H4 (cell line): ENCODE data around the gene CEP112. TPM values are rescaled to one million over a fixed set of nuclear protein-coding genes. Genes with fewer than 3 reads are reported as not detected.
A peak's percentile ranks its signal among the peaks of the same experiment; 100 is the strongest.

Experiments
- DNase-seq: peaks from one replicate; pipeline ENCODE4 v3.0.0-alpha.2; 2015; ENCODE audit warnings: low spot score
- total RNA-seq: library from RNA; depleted of rRNA; stranded (reverse); fragments of >200 nt; shearing (Covaris generic); gene quantifications from 2 replicates; pipeline ENCODE4 v1.2.3, GENCODE V29; 2014

CEP112 gene
- total RNA-seq, 1 experiment from 2014 or later, result 3.0 TPM

DNA sequence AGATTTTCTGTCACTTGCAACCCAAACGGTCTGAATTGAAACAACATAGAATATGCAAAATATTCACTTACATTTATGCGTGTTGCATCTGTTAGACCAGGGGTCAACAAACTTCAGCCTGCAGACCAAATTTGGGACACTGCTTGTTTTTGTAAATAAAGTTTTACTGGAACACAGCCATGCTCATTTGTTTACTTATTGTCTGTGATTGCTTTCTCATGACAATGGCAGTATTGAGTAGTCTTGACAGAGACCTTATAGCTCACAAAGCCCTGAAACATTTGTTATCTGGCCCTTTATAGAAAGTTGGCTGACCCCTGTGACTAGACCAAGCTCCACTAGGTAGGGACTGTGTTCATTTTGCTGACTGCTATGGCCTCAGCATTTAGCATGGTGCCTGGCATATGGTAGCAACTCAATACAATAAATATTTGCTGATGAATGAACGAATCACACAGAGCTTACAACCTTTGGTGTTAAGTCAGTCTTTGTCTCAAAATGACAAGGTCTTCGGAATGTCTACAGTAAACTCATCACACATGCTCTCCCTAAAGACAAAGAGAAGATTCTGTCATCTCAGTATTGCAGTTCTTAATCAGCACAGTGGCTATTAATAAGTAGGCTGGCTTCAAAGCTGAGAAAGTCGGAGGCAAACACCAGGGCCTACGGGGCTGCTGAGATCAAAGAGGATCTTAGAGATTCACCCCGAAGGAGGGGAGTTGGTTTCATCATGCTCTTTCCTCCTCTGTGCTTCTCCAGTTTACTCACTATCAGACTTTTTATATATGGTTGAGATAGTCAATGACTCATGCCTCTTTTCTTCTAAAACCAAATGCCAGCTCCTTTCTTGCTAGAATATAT lies 535.3 kb downstream of the CEP112 start:
- DNase-seq, result no peak

DNA sequence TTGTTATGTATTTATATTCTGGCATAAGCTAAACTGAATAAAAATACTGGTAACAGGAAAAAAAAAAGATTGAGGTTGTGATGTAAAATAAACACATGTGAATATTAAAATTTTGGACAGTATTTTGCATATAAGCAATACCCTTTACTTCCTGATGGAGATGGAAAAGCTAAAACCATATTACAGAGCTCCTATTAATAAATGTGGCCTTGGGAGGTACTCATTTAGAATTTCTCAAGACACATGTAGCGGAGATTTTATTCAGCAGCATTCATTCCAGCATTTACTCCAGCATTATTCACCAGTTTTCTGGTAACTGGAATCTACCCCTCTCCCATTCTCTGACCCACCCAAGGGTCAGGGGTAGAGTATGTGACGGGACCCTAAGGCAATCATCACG lies 536.2 kb downstream of the CEP112 start:
- no peak for DNase-seq

GRCh38 chr17:65644545-65644944 lies 547.4 kb downstream of the CEP112 start:
- DNase-seq, result no peak

DNA sequence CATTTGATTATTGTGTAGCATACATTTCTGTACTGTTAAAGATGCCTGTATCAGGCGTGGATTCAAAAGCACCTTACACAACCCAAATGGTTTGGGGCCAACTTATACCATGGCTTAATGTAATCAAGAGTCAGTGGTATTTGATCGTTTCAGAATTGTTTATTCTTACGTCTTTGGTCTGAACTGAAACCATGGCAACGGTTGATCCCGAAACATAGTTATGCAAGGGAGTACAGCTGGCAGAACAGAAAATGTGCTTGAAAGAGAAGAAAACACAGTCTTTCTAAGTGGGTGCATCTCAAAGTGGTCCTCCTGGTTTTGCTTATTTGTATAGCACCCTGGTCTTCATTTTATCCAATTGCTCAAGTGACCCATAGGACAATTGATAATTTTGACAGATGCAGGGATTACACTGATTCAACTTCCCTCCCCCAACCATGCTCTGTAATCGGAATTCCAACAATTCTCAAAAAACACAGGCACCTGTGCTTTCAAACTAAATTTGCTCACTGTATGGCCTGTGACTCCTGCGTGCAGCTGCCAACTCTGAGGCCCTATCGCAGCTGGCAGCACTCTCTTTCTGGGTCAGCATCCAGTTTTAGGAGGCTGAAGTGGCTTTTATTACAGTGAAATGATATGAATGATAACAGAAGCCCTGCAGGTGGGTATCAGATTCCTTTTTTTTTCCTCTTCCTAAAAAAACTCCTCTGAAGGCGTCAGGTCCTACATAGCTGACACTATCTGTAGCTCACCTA lies 553.5 kb downstream of the CEP112 start:
- DNase-seq, result peak; percentile 32

DNA sequence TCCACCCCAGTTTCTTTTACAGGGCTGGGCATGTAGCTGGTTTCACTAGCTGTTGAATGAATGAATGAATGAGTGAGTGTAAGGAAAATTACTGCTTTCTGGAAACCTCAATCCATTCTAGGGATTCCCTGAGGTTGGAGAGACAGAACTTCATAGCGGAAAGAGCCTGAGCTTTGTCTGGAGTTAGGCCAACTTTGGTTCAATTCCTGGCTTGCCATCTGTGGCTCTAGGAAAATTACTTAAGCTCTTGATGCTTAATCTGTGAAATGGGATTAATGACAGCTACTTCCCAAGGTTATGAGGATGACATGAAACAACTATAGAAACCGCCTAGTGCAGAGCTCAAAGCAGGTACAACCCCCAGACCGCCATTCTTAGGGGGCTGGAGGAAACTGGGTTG lies 554.1 kb downstream of the CEP112 start:
- no peak for DNase-seq

DNA sequence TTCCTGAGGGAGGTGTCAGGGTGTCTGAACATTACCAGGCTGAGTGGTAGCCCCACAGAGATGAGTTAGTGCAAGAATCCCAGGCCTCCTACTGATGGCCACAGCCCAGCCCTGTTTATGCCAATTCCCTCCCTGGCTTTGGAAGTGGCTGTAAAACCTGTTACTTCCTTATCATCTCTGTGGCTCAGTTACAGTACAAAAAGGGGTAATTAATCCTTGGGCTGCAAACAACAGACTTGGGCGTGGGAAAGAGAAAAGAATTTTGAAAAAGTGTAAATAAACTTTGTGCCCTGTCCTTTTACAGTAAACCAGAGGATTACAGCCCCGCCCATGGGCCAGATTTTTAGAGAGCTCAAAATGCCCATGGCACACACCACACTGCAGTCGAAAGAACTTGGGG lies 557.4 kb downstream of the CEP112 start:
- DNase-seq, result no peak

DNA sequence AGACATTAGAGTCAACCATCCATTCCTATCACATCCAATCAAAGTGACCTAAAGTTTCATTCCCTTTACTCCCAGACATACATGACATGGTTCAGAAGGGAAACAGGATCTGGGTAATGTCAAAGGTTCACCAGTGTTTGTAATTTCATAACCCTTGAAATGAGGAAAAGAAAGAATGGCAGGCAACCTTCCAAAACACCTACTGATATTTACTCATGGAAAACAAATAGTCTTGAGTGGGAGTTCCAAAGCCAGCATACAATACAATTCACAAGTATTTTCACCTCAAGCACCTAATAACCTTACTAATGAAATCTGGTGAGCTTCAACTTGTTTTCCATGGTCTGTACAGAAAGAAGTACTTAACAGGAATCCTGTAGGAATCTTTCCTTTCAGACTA lies 557.9 kb downstream of the CEP112 start:
- DNase-seq, result no peak

DNA sequence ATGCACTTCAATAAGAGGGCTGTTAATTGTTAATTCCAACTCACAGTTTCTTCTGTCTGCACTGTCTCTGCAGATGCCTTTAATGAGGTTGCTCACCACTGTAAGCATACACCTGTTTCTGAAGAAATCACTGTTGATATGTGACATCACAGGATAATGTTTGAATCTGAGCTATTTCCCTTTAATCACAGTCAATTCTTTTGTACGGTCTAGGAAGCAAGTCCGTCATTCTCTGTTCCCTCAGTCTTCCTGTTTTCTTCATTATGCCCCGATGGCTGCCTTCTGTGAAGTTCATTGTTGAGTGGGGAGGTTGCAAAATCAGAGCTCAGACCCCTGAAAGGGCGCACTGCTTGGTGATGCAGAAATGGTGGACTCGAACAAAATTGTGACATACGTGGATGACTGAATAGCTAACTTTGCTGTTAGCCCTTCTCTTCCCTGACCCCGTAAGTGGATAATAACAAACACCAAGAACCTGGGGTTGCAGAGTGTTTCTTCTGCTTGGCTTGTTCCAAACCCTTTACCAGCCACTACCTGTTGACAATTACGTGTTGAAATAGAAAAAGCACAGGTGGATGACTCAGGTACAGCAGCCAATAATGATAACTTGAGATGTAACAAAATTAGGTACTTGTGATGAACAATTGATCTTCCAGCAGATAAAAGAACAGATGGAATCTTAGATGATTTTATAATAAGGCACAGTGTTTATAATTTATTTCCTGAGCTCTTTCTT lies 558.6 kb downstream of the CEP112 start:
- DNase-seq, result no peak

DNA sequence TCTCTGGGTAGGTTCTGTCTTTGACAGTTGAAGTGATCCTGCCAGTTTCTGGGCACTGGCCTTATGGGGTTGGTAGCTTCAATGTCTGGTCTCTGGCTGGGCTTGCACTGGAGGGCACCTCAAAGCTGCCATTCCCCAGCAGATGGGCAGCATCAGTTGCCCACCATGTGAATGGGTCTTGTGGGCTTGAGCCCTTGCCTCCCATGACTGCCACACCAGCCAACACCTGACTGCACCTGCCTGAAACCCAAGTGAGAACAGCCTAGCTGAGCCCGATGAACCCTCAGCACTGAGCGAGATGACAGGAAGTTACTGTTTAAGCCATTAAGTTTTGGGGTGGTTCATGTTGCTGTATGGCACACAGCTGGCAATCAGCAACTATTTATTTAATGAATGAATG lies 561.4 kb downstream of the CEP112 start:
- no peak for DNase-seq

DNA sequence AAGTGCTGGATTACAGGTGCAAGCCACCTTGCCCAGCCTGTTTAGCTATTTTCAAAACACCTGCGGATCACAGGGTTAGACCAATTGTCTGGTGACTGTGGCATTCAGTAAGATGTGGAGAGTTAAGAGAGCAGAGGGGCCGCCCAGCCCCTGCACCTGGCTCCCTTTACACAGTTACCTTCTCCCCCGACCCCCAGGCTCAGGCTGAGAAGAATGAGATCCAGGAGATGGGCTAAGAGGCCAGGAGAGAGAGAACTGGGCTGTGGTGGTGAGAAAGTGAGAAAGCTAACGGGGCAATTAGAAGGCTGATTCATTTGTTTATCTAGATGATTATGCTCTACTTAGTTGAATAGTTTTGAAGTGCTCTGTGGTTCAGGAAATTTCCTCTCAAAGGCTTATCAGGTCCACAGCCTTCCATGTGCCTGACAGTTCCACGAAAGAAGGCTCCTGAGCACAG lies 562.7 kb downstream of the CEP112 start:
- DNase-seq, result no peak

DNA sequence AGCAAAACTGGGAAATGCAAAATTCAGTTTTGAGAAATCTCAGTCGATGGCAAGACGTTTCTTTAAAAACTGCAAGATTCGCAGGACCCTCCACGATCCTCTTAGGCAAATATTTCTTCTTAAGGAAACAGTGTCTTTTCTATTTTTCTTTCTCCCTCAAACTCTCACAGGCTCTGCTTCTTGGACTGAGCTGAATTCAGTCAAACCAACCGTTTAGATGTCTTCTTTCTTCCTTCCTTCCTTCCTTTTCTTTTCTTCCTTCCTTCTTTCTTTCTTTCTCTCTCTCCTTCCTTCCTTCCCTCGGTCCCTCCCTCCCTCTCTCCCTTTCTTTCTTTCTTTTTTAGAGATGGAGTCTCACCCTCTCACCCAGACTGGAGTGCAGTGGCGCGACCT lies 563.3 kb downstream of the CEP112 start:
- no peak for DNase-seq

DNA sequence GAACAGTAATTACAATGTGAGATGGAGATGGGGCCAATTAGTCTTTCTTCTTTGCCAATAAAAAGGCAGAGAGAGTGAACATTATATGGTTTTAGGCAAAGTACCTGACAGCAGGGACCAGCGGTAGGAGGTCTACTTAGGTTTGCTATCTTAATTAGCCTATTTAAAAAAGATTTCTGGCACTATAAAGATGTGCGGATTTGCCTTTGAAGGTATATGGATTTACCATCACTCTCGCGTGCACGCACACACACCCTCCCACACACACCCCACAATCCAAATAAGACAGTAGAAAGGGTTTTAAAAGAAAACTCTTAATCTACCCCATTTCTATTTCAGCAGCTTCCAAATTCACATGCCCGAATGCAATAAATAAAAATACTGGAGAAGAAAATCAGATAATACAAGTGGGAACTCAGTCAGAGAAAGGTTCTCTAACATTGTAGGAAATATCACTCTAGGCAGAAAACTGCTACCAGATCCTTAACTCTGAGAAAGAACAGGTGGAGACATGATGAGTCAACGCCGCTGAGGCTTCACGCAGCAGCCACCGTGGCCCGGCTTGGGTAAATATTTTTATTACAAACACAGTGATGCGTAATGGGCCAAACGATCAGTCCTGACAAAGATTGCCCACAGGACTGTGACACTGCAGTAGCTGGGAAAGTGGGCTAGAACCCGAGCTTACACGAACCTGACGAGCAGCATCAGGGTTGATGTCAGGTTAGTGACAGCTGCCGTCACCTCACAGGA lies 563.9 kb downstream of the CEP112 start:
- peak; percentile 81 for DNase-seq

DNA sequence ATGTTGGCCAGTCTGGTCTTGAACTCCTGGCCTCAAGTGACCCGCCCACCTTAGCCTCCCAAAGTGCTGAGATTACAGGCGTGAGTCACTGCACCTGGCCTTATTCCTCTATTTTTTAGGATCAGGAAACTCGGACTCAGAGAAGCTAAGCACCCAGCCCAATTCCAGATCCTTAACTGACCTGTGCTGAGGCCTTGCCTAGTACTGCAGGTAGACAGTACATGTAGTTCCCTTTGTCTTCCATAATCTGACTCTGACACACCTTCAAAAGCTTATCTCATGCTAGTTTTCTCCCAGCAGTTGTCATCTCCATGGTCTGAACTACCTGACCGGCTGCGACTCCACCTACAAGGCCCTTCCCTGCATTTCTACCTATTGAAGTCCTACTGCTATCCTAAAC lies 564.8 kb downstream of the CEP112 start:
- DNase-seq, result no peak

- DNase-seq, result no peak
These were observed 565.5 kb downstream of the CEP112 start for GRCh38 chr17:65626451-65626850.

GRCh38 chr17:65618516-65618915 lies 573.4 kb downstream of the CEP112 start:
- DNase-seq, result no peak

GRCh38 chr17:65617496-65617895 lies 574.4 kb downstream of the CEP112 start:
- DNase-seq, result no peak

DNA sequence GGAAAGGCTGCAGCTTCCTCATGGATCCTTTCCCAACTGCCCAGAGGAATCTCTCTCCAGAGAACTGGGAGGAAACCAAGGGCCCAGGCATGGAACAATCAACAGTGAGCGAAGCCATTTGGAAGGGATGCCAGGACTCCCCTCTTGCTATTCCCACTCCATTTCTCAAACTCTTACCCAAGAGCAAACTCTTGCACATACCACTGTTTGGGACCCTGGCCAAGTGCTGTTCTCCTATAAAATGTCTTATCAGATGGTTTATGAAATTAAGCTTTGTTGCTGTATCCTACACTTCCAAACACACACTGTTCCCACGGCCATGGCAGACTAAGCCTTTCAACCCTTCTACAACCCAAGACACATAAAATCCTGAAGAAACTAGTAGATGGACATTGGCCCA lies 582.2 kb downstream of the CEP112 start:
- no peak for DNase-seq

GRCh38 chr17:65609286-65609685 lies 582.6 kb downstream of the CEP112 start:
- no peak for DNase-seq

GRCh38 chr17:65604070-65604469 lies 587.9 kb downstream of the CEP112 start:
- DNase-seq, result no peak

DNA sequence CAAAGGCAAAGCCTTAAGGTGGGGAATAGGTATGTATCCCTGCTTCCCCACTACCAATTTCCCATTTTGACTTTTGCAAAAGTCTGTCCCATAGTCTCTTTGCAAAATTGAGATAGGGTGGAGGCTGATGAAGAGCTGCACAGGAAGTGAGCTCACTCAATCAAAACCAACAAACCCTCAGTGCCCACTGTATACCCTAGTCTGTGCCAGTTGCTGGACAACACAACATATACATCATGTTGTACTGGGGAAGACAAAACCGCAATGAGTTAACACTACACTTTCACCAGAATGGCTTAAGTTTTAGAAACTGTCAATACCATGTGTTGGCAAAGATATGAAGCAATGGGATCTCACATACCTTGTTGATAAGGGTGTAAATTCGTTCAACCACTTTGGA lies 590.1 kb downstream of the CEP112 start:
- no peak for DNase-seq

GRCh38 chr17:65601145-65601544 lies 590.8 kb downstream of the CEP112 start:
- no peak for DNase-seq

- no peak for DNase-seq
These were observed 591.4 kb downstream of the CEP112 start for GRCh38 chr17:65600518-65600917.
